ENCODE results near the gene CTXND2.

DNA sequence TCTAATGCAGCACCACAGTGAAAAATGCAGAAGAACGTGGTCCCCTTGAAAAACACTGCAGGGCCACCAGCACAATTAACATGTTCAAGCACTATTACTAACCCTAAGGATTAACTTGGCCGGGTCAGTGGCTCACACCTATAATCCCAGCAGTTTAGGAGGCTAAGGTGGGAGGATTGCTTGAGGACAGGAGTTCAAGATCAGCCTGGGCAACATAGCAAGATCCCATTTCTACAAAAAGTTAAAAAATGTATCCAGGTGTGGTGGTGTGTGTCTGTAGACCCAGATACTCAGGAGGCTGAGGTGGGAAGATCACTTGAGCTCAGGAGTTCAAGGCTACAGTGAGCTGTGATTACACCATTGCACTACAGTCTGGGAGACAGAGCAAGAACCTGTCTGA, 13.4 kb upstream of the CTXND2 start:
- TF ChIP-seq, protein P1, sequence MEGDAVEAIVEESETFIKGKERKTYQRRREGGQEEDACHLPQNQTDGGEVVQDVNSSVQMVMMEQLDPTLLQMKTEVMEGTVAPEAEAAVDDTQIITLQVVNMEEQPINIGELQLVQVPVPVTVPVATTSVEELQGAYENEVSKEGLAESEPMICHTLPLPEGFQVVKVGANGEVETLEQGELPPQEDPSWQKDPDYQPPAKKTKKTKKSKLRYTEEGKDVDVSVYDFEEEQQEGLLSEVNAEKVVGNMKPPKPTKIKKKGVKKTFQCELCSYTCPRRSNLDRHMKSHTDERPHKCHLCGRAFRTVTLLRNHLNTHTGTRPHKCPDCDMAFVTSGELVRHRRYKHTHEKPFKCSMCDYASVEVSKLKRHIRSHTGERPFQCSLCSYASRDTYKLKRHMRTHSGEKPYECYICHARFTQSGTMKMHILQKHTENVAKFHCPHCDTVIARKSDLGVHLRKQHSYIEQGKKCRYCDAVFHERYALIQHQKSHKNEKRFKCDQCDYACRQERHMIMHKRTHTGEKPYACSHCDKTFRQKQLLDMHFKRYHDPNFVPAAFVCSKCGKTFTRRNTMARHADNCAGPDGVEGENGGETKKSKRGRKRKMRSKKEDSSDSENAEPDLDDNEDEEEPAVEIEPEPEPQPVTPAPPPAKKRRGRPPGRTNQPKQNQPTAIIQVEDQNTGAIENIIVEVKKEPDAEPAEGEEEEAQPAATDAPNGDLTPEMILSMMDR (IDR thresholded peaks at IDR 0.05) = no peak
- TF ChIP-seq POLR2A (IDR thresholded peaks at IDR 0.05) = no peak
